HG02763 (cell line): ENCODE measurements around the gene NAIF1.
"Not testable (repeated sequence)": the region's sequence is repeated elsewhere in the genome, so short reads cannot be mapped to it uniquely, and the experiment has no call there.

ENCODE experiments used
- ATAC-seq: cut with Tn5 transposase; IDR thresholded peaks from one replicate; pipeline ENCODE4 v1.9.1; 2021; ENCODE audit warnings: mild to moderate bottlenecking, moderate library complexity; ENCODE audit not compliant: unreplicated experiment

NAIF1 gene

DNA sequence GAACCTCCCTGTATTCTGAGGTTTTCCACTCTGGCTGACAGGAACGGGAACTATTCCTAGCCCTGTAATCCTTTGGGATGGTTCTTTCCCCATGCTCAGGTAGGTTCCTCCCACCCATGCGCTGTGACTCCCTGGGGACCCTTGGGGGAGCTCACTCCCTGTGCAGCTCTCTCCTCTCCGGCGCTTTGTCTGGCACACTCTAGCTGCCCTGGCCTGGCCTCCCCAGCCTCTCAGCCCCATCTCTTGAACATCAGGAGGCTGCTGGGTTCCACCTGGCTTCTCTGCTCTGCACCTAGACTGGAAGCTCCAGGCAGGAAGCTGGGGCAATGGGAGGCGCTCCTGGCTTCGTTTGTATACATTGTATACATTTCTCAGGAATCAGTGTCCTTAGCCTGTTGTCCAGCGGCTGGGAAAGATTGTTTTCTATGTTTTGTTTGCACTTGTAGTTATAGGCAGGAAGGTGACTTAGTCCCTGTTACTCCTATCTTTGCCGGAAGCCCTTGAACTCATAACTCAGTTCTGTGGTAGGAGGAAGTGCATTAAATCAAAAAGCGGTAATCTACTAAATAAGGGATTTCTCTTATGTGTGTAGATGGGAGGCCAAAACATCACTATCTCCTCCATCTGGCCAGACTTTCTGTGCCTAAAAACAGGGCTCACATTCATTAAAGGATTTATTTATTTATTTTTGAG lies 21.3 kb upstream of the NAIF1 start:
- no peak for ATAC-seq

DNA sequence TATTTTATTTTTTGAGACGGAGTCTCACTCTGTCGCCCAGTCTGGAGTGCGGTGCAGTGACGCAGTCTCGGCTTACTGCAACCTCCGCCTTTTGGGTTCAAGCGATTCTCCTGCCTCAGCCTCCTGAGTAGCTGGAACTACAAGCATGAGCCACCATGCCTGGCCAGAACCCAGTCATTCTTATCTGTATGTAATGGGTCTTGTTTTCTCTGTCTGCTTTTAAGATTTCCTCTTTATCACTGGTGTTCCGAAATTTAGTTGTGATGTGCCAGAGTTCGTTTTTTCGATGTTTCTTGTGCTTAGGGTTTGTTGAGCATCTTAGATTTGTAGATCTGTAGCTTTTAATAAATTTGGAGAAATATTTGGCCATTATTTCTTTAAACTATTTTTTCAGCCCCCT lies 20.1 kb upstream of the NAIF1 start:
- ATAC-seq, result no peak

DNA sequence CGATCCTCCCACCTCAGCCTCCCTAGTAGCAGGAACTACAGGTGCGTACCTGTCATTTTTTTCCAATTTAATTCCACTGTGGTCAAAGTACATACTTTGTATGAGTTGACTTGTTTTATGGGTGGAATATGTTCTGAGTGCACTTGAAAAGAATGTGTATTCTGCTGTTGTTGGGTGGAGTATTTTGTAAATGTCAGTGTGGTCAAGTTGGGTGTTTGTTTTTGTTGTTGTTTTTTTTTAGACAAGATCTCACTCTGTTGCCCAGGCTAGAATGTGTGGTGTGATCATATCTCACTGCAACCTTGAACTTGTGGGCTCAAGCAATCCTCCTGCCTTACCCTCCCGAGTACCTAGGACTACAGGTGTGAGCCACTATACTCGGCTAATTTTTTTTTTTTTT lies 18.8 kb upstream of the NAIF1 start:
- no peak for ATAC-seq

DNA sequence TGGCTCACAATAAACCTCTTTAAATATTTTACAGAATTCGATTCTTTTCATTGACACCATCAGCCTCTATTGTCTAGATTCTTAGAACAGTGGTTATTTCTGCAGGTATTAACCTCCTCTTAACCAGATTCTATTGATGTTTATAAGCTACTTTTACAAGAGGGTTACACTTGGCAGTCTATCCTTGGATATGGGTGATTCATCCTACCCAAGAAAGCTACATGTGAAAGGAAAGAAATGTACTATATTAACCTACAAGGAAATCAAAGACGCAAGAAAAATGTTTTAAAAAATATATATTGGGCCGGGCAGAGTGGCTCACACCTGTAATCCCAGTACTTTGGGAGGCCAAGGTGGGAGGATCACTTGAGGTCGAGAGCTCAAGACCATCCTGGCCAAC lies 17.6 kb upstream of the NAIF1 start:
- ATAC-seq, result no peak

DNA sequence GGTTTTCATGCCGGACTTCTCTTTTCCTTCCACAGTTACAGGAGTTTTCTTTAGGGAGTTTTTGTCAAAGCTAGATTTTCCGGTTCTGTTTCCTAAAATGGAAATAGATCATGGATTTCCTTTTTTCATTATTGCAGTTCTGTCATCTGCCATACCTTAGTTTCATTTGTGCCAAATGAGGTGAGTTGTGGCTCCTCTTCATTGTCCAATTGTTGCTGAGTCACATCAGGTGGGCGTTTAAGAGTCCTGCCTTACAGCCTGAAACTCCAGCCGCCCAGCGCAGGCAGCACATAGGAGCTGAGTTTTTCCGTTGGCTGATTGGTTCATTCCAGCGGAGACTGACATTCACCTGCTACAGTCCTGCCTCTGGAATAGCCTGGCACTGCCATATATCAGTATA lies 15.0 kb upstream of the NAIF1 start:
- no peak for ATAC-seq

DNA sequence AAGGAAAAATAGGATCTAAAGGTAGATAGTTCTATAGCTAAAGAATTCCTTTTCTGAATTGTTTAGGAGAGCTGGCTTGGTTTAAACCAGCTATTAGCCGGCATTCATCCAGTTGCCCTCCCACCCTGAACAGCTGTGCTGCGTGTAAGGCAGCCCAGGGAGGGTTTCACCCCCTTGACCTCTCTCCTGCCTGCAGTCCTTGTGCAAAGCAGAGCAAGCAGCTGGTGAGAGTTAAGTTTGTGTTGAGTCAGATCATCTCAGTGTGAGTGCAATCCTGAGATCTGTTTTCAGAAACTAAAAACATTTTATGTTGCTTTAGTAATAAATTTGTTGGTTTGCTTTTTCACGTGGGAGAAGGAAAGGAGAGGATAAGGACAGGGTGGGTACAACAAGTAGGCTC lies 13.9 kb upstream of the NAIF1 start:
- ATAC-seq, result no peak

DNA sequence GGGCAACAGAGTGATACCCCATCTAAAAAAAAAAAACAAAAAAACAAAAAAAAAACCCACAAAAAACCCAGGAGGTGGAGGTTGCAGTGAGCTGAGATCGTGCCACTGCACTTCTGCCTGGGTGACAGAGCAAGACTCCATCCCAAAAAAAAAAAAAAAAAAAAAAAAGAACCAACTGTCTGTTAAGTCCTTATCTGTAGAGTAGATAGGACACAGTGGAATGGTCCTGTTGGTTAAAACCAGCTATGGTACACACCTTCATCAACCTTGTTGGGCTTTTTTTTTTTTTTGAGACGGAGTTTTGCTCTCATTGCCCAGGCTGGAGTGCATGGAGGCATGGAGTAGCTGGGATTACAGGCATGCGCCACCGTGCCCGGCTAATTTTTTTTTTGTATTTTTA lies 13.1 kb upstream of the NAIF1 start:
- ATAC-seq, result no peak

DNA sequence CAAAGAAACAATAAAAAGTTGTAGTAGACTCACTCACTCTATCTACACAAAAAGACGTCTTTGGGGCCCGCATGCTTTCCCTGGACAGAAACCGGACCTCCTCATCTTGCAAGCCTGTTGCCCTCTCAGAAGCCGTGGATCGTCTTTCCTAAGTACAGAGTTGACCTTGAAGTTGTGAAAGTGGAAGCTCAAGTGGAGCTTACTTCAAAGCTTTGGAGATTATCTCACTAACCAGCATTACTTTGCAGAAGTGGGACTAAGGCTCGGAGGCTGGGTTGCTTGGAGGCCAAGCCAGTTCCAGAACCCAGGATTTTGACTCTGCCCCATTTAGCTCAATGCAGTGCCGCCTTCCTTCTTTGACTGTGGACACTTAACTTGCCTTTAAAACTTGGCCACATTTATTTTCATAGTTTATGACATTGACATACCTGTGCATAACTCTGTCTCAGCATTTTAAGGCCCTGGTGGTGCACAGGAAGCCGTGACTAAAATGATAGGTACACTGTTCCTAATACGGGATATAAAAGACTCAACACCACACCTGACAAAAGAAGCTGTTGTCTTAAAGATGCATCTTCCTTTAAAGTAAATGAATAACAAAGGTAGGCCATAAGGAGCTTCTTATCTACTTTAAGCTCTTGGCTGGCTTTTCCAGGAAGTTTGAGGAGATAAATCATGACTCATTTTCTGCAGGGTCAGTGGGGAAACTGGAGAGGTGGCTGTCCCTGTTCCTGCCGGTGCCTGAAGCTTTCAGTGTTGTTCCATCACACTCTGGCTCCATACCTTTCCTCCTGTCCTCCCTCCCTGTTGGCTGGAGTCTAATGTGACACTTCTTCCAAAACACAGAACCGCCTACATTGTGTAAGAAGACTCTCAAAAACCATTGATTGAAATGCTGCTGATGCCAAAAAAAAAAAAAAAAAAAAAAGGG lies 11.6 kb upstream of the NAIF1 start:
- no peak for ATAC-seq

DNA sequence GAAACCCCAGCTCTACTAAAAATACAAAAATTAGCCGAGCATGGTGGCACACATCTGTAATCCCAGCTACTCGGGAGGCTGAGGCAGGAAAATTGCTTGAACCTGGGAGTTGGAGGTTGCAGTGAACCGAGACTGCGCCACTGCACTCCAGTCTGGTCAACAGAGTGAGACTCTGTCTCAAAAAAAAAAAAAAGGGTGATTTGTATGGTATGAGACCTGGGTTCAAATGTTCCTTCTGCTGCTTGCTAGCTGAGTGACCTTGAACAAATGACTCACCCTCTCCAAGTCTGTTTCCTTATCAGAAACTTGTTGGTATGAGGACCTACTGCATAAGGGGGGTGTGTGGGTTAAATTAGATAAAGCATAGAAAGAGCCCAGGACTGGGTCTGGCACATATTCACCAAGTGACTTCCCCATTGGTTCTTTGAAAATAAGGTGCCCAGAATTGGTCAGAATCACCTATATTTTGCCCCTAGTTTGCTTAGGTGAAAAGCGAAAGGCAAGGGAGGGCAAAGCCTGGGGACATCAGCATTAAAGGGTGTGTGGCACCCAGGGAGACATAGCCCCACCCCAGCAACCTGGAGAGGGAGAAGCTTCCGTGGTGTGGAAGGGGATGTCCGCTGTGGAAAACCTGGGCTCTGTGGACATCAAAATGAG lies 10.9 kb upstream of the NAIF1 start:
- no peak for ATAC-seq

DNA sequence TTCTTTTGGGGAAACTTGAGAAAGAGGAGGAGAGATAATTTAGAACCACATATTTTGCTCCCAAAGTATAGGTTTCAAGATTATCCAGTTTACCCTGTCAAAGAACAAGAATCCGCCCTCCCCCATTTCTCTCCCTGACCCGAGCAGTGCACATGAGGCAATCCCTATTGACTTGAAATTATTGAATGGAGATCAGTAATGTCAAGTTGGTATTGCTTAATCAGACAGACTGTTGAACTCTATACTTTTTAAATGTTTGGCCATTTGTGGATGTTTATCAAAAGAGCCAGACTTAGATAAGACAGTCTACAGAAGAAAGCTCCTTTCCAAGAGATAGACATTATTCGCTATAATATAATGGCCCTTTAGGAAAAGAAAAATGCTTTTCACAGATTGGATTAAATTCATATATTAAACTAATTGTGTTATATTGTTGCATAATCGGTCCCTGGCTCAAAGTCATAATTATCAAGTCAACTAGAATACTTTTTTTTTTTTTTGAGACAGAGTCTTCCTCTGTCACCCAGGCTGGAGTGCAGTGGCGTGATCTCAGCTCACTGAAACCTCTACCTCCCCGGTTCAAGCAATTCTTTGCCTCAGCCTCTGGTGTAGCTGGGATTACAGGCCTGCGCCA lies 6.2 kb upstream of the NAIF1 start:
- no peak for ATAC-seq

DNA sequence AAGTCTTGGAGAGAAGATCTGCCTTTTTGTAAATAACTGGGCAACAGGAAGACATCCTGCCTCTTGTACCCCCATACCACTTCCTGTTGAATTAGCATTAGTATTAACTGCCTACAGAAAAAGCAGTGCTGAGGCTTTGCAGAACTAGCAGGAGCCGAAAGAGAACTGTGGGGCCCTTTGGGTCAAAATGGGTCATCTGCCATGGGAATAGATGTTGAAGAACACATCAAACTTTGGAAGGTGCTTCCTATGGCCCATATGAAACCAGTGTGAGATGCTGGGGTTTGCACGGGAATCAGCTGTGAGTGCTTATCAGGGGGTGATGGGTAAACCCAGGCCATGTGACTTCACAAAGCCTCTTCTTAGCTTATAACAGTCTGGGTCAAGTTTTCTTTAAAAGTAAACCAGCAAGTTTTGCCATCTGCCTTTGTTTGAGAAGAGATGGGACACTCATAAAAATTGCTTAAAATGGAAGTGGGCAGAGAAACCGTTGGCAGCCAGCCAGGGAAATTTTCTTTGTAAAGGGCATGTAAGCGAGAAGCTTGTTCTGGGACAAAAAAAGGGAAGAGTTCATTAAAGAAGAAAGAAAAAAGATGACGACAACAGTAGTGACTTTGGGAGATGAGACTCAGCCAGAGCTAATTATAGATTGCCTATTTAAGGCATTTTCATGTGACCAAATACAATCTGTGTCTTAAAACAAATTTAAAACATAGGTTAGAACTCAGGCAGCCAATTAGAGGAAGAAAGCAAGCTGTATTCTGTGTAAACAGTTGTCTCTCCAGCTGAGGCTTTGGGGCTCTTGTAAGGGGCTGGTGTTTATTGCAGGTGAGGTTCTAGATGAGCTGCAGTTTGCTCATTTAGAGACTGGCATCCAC lies 5.3 kb upstream of the NAIF1 start:
- ATAC-seq, result no peak

DNA sequence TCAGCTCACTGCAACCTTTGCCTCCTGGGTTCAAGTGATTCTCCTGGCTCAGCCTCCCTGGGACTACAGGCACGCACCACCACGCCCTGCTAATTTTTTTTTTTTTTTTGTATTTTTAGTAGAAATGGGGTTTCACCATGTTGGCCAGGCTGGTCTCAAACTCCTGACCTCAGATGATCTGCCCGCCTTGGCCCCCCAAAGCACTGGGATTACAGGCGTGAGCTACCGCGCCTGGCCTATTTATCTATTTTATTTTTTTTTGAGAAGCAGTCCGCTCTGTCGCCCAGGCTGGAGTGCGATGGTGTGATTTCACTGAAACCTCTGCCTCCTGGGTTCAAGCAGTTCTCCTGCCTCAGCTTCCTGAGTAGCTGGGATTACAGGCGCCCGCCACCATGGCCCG lies 4.4 kb upstream of the NAIF1 start:
- not testable (repeated sequence) for ATAC-seq

DNA sequence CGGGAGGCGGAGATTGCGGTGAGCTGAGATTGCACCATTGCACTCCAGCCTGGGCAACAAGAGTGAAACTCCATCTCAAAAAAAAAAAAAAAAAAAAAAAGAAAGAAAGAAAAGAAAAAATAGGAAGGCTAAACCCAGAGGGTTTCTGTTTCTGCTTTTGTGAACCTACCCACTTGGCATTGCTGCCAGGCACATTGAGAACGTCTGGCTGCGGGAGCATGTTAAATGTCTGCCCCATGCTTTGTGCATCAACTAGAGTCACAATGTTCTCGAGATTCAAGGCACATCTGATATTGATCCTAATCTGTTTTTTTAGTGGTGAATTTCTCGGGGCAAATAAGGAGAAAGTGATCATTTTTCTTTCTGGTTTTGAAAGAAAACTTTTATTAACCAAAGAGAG lies 3.8 kb upstream of the NAIF1 start:
- no peak for ATAC-seq

DNA sequence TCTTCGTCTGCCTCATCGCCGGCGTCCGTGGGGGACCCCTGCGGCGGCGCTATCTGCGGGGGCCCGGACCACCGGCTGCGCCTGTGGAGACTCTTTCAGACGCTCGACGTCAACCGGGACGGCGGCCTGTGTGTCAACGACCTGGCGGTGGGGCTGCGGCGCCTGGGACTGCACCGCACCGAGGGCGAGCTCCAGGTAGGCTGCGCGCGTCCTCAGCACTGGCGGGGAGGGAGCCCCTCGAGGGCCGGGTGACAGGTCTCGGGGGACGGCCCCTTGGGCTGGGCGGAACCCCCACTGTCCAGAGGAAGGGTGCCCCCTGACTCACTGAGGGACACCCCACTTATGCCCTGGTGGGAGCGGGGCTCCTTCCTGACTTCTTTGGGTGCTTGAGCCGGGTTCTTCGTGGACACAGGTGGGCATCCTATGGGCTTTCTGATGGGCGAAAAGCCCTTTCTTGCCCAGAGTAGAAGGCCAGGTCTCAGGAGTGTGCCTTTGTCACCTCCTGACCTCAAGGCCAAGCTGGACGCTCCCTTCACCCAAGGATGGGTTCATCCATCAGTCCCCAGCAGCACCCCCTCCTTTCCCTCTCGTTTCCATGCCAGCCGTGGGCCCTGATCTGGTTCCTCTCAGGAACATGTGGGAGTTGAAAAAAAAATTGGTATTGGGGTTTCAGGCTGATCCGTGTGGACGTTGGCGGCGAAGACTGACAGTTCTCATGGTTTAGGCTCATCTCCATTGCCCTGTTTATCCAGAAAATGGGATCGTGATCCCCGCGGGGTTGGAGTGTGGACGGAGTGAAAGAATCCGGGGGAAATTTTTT lies 1.5 kb upstream of the NAIF1 start:
- peak; percentile 2 for ATAC-seq

DNA sequence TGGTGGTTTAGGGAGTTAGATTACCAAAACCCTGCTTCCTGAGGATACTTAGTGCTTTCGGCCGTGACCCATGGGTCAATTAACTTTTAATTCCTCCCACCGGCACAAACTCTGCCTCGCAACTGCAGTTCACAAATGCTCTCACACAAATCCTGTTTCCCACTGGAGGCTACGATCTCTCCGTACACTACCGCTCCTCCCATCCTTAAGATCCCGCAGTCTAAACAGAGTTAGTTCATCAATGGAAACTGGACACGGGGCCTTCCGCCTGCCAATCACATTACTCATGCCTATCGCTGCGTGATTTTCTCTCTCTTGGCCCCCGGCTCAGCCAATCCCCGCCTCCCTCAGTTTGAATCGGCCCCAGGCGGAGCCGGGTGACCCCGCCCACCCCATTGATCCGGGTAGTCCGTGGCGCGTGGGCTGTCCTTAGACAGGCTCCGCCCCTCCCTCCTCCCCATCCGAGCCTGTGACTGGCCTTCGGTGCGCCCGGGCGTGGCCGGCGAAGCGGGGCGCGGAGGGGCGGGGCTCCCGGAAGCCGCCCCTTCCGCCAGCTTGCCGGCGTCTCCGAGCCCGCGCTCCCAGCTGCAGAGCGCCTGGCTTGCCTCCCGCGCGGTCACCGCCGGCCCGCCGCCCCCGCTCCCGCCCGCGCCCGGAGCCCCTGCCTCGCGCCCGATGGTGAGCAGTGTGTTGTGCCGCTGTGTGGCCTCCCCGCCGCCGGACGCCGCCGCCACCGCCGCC lies 695 bp upstream of the NAIF1 start, which contains the start of gene SLC25A25:
TSS of gene SLC25A25 (plus strand) at position 588 of the 741 bp plus-strand sequence. CDS start at position 676, 88 bp downstream.
- ATAC-seq, result peak; percentile 63

DNA sequence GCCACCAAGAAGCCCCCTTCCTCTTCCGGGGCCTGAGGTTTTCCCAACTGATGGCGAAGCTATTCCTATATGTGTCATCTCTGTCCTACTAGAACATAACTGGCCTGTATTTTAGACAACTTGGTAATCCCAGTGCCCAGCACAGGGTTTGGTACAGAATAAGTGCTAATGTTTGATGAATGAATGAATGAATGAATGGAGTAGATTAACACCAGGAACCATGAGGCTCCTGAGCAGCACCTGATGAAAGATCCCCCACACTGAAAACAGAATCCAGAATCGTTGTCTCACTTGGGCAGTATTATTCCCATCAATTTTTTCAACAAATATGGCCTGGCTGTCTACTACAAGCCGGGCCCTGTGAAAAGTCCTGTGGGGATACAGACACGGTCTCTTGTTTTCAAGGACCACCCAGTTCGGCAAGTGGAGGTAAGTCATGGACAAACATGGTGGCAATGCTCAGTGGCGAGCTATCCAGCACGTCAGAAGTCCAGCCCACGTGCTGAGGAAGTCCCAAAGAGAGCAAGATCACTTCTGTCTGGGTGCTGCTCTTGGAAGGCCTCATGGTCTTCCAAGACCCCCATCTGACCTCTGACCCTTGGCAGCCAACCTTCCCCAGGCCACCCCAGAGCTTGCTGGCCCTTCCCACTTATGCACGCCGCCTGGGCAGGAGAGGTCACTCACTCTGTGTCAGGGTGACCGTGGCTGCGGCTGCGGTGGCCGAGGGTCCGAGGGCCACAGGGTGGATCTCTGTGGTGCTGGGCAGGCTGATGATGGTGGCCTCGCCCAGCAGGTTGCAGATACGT lies 1.0 kb downstream of the NAIF1 start:
- ATAC-seq, result no peak

DNA sequence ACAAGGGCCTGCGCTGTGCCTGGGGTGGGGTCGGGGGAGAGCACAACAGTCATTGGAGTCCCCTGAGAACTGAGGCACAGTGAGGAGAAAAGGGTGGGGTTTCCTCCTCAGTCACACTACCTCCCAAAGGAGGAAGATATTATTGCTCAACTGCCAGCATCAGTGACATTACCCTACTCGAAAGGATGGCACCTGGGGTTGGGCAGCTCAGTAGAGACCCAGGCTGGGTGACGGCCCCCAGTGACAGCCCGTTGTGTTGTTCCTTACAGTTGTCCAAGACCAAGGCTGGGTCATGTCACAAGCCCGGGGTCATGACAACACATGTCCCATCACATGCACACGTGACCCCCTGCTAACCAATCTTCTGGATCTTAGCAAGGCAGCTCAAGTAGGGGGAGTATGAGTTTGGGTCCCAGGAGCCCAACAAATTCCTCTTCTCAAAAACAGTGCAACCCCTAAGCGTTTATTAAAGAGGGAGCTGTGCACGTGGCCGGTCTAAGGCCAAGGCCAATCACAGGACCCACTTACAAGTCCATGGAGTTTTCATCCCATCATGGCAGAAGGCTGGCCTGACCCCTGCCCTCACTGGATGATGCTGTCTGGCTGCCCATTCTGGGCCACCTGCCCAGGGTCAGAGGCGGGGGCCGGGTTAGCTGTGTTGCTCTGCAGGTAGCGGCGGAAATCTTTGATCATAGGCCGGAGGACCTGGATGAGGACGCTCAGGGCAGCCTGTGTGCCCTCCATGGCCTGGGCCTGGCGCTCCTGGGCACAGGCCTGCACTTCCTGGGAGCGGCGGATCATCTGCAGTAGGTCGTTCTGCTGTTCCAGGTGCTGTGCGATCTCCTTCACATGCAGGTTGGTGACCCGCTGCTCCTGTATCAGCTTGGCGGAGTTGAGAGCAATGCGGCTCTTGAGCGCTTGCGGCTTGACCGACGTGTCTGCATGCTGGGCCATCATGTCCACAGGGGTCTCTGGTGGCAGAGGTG lies 4.0 kb downstream of the NAIF1 start:
- ATAC-seq, result no peak
